EL (cell line): ENCODE data around the gene TRIOBP.
"Not testable (repeated sequence)": the region's sequence is repeated elsewhere in the genome, so short reads cannot be mapped to it uniquely, and the experiment has no call there.

ENCODE experiments used
- DNase-seq: peaks from one replicate; pipeline ENCODE4 v3.0.0-alpha.2; 2016

The TRIOBP gene

GRCh38 chr22:37777122-37777687 lies 80.4 kb downstream of the TRIOBP start:
- peak; percentile 85 for DNase-seq

- DNase-seq: no peak
Observed at GRCh38 chr22:37778370-37779009, 81.6 kb downstream of the TRIOBP start.

DNA sequence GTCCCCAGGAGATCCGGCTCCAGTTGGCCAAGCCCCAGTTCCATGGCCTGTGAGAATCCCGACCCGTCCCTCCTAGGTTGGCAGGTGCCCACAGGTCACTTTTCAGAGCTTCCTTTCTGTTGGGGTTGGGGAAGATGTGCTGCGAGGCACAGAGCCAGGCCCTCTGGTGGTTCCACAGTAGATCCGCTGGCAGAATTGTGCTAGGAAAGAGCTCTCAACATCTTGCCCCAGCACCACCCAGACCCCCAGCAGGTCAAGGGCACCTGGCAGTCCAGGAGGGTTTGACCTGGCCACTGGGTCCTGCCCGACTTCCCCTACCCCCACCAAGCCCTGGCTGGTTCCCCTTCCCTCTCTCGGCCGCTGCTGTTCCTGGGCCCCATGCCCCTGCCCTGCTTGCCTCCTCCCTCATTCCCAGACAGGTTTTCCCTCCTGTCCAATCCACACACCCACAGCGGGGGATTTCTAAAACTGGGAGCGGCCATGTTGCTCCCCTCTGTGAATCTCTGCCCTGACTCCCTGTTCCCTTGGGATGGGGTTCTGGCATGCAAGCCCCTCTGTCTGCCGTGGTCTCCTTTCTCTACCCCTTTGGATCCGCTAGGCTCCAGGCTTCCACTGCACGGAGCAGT lies 84.7 kb downstream of the TRIOBP start:
- no peak for DNase-seq

GRCh38 chr22:37782340-37783168 lies 85.7 kb downstream of the TRIOBP start:
- DNase-seq: peak; percentile 92

DNA sequence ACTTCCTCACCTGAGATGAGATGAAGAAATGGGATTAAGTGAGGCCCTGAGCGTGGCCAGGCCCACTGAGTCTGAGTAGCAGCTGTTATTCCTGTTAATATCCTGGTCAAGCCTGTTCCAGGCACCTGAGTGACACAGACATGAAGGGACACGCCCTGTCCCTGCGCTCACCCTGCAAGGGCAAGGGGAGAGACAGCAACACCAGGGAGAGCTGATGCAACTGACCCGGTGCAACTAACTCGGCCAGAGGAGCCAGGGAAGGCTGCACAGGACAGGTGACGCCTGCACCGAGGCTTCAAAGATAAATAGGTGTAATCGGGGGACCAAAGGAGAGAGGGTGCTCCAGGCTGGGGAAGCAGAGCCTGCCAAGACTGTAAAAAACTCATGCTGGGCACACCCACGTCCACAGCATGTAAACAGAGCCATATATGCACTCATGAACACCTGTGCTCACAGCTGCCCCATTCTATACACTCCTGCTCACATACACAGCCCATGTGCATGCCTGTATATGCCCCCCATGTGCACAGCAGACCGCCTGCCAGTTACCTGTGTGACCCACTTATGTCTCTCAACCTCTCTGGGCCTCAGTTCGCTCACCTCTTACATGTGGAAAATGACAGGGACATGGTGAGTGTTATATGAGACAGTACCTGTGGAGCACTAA lies 88.1 kb downstream of the TRIOBP start:
- no peak for DNase-seq

- no peak for DNase-seq
Observed at GRCh38 chr22:37790234-37790633, 93.4 kb downstream of the TRIOBP start.

- DNase-seq: no peak
Observed at GRCh38 chr22:37792494-37792893, 95.6 kb downstream of the TRIOBP start.

DNA sequence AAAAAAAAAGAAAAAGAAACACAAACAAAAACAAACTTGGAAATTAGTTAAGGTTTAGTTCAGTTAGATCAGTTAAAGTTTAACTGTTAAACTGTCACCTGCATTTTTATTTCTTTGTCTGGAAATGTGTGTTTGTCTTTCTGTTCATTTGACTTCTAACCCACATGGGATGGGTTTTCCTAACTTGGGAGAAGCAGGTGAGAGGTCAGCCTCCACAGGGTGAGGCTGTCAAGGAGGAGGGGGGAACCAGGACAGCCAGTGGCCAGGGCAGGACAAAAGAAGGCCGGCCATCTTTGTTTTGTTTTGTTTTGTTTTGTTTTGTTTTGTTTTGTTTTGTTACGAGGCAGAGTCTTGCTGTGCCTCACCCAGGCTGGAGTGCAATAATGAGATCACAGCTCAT lies 97.5 kb downstream of the TRIOBP start:
- DNase-seq: no peak

- DNase-seq: no peak
Observed at GRCh38 chr22:37796079-37796478, 99.2 kb downstream of the TRIOBP start.

- DNase-seq: not testable (repeated sequence)
Observed at GRCh38 chr22:37797259-37797658, 100.4 kb downstream of the TRIOBP start.

DNA sequence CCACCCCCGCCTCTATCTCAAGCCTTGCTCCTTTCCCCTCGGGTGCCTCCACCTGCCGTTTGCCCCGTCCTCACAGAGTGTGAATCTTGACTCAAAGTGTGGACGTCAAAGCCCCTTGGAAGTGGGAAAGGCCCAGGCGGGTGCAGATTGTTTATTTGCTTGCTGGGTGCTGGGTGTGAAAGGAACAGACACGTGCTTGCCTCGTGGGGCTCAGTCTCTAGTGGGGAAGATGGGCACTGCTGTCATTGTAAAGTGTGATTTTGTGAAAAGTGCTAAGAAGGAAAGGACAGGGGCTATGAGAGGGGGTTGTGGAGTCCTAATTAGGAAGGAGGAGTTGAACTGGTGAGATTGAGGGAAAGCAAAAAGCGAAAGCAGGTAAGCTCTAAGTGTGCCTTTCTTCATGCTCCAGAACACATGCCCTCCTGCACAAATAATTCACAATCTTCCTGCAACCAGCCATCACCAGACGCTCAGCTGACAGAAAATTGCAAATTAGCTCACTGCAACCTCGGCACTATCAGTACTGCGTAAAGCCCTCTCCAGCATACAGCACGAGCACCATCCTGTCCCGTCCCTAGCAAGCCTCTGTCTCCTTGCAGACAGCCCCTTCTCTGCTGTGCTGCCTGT lies 101.1 kb downstream of the TRIOBP start:
- no peak for DNase-seq

- DNase-seq: not testable (repeated sequence)
Observed at GRCh38 chr22:37799979-37800378, 103.1 kb downstream of the TRIOBP start.

DNA sequence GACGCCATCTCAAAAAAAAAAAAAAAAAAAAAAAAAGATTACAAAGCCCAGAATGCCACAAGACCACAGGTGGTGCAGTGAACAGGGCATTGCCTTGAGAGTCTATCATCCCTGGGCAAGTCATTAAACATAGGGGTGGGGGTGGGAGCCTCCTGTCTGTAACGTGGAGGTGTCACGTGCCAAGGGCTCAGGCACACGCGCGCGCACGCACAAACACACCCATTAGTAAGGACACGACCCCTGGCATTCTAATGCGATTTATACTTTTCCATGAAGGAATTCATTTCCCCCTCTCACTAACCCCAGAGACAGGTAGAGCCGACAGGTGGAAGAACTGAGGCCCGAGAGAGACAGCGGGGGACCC lies 105.1 kb downstream of the TRIOBP start:
- DNase-seq: no peak

GRCh38 chr22:37802310-37803194 lies 105.7 kb downstream of the TRIOBP start:
- no peak for DNase-seq

DNA sequence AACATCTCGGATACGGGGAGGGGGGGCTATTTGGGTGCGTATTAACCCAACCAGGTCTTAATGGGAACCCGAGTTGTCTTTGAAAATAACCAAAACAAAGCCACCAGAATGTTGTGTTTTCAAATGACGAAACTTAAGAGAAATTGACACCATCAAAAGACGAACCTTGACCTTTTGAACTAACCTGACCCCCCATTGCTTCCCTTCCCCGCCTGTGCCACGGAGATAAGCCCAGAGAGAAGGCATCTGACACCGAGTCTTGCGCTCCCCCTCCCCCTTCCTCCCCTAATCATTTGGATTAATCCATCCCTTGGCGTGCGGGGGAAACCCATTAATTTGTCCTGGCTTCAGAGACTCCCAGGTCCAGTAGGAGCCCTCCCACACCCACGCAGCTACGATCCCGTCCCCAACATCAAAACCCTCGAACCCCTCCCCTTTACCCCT lies 106.4 kb downstream of the TRIOBP start:
- DNase-seq: no peak

DNA sequence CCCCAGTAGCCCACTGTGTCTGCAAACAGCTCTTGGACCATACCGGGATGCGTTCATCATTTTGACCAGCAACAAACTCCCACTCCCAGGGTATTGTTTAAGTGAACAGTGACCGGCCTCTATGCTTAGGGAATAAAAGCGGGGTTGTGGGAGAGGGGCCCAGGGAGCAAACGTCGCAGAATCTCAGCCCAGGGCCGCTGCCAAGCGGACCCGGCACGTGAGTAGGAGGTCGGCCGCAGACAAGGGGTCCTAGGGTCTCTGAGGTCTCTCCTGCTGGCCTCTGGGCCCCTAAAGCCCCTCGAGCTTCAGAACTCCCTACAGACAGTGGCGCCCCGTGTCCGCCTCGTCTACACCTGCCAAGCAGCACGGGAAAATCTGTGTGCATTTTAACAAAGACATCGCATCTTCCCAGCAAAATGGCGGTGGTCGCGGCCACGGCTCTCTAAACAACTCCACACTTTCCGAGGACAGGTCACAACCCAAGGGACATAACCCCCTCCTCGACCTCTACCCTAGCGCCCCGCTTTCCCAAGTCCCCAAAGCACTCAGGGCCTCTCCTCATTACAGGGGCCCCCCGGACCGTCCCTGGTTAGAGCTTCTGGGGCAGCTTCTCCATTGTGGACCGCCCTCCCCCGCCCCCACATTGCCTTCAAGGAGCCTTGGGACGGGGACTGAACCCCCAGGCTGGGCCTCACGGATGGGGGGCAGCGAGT lies 106.9 kb downstream of the TRIOBP start:
- DNase-seq: no peak

DNA sequence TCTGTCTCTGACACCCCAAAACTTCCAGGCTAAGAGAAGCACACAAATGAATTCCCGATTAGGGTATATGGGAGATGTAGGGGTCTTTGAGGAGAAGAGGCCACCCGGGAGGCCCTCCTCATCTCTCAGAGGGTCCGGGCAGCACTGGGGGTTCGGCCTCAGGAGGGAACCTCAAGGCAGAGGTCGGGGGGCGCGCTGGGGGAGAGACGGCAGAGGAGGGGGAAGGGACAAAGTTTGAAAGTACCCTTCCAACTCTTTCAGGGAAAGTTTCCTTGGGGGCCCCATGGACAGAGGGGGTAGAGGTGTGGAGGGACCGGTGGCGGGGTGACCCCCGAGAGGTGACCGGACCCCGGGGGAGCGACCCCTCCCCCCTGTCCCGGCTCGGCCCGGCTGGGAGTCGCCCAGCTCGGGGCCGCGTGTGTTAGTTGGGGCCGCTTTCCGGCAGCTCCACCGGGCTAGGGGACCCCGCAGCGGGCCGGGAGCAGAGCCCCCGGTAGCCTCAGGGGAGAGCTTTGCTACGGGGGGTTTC lies 107.6 kb downstream of the TRIOBP start:
- DNase-seq: no peak

DNA sequence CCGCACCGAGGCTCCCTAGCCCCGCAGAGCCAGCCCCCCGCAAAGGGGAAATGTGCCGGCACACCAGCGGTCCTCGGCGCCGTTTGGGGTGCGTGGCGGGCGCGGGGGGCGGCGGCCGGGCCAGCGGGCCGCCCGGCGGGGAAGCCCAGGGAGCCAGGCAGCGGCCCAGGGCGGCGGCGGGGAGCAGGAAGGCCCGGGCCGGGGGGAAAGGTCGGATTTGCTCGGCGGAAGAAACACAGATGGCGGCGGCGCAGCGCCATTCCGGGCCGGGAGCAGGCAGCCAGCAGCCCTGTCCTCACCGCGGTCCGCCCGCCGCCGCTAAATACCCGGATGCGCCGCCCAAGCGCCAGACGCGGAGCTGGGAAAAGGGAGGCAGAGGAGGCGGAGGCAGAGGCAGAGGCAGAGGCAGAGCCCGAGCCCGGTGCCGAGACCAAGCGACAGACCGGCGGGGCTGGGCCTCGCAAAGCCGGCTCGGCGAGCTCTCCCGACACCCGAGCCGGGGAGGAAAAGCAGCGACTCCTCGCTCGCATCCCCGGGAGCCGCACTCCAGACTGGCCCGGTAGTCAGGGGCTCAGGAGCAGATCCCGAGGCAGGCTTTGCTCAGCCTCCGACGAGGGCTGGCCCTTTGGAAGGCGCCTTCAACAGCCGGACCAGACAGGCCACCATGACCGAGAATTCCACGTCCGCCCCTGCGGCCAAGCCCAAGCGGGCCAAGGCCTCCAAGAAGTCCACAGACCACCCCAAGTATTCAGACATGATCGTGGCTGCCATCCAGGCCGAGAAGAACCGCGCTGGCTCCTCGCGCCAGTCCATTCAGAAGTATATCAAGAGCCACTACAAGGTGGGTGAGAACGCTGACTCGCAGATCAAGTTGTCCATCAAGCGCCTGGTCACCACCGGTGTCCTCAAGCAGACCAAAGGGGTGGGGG lies 108.3 kb downstream of the TRIOBP start:
- DNase-seq: peak; percentile 88

DNA sequence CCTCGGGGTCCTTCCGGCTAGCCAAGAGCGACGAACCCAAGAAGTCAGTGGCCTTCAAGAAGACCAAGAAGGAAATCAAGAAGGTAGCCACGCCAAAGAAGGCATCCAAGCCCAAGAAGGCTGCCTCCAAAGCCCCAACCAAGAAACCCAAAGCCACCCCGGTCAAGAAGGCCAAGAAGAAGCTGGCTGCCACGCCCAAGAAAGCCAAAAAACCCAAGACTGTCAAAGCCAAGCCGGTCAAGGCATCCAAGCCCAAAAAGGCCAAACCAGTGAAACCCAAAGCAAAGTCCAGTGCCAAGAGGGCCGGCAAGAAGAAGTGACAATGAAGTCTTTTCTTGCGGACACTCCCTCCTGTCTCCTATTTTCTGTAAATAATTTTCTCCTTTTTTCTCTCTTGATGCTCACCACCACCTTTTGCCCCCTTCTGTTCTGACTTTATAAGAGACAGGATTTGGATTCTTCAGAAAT lies 109.0 kb downstream of the TRIOBP start:
- DNase-seq: no peak
